Prostate gland (tissue), 2 donors: ENCODE measurements around the gene IFNA13.

Experiments
- CTCF ChIP-seq, 4 experiments: fragments of 200-600 bp in 2 of 4; fragments of 450-650 bp in 2 of 4; sonication (generic) in 2 of 4; IDR thresholded peaks; 1 replicate in 3 of 4; 2 replicates in 1 of 4; pipeline ENCODE4 v1.5.1; 2016 to 2019; ENCODE audit warnings: antibody characterized with exemption in 4 of 4, mild to moderate bottlenecking in 2 of 4, moderate library complexity in 2 of 4
- POLR2A ChIP-seq: fragments of 450-650 bp; IDR thresholded peaks from one replicate; pipeline ENCODE4 v1.6.1; 2016; ENCODE audit warnings: antibody characterized with exemption, mild to moderate bottlenecking
- POLR2AphosphoS5 ChIP-seq: sonication (generic); formaldehyde crosslinking; IDR thresholded peaks from one replicate; pipeline ENCODE4 v1.6.1; 2017; ENCODE audit warnings: antibody characterized with exemption

- TF ChIP-seq CTCF (IDR thresholded peaks at IDR 0.05), result no peak
- no peak for TF ChIP-seq POLR2AphosphoS5
- no peak for TF ChIP-seq POLR2A
Measured at GRCh38 chr9:21320465-21320864, 47.4 kb downstream of the IFNA13 start.
